OCI-LY1 (cell line): ENCODE results near the gene UPF1.

Experiments
- CTCF ChIP-seq: fragments of 200-600 bp; sonication (generic), shearing (Covaris generic); IDR thresholded peaks from 2 replicates; pipeline ENCODE4 v1.5.1; 2017; ENCODE audit warnings: mild to moderate bottlenecking, antibody characterized with exemption, low read length, moderate library complexity, mixed read lengths
- EZH2 ChIP-seq: fragments of 200-600 bp; sonication (generic), shearing (Covaris generic); IDR thresholded peaks from 2 replicates; pipeline ENCODE4 v1.8.0; 2017; ENCODE audit warnings: borderline replicate concordance, mixed run types, mild to moderate bottlenecking, antibody characterized with exemption, low read length, moderate library complexity, mixed read lengths

GRCh38 chr19:18897094-18898029 is 65.6 kb downstream of the UPF1 start:
- no peak for TF ChIP-seq CTCF
- no peak for TF ChIP-seq EZH2
